Fibroblast of lung (primary cell): ENCODE data around the gene RANBP10.

ENCODE experiments used
- EZH2 ChIP-seq: IDR thresholded peaks from 2 replicates; pipeline ENCODE4 v1.5.1; 2012; ENCODE audit warnings: low read length, control low read depth, mild to moderate bottlenecking; ENCODE audit errors: missing control alignments
- TF ChIP-seq, protein P1 (sequence below), 2 donors: IDR thresholded peaks in 1 of 2; conservative IDR thresholded peaks in 1 of 2; 1 replicate in 1 of 2; 2 replicates in 1 of 2; pipeline ENCODE4 v1.5.1; 2011 to 2012; ENCODE audit warnings: low read length in 2 of 2, control low read depth in 1 of 2, inconsistent platforms in 1 of 2, low read depth in 1 of 2, mild to moderate bottlenecking in 1 of 2

DNA sequence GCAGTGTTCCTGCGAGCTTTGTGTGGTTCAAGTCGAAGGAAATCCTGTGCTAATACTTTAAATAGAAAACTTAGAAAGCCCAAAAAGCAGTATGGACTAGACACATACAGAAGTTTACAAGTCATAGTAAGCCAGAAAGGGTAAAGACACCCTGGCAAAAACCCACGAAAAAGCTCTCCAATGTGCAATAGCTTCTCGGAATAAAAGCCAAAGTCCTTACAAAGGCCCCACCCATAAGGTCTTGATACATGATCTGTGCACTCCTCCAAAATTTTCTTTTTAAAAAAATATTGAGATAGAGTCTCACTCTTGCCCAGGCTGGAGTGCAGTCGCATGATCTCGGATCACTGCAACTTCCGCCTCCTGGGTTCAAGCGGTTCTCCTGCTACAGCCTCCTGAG lies 129.4 kb downstream of the RANBP10 start:
- TF ChIP-seq, protein P1, sequence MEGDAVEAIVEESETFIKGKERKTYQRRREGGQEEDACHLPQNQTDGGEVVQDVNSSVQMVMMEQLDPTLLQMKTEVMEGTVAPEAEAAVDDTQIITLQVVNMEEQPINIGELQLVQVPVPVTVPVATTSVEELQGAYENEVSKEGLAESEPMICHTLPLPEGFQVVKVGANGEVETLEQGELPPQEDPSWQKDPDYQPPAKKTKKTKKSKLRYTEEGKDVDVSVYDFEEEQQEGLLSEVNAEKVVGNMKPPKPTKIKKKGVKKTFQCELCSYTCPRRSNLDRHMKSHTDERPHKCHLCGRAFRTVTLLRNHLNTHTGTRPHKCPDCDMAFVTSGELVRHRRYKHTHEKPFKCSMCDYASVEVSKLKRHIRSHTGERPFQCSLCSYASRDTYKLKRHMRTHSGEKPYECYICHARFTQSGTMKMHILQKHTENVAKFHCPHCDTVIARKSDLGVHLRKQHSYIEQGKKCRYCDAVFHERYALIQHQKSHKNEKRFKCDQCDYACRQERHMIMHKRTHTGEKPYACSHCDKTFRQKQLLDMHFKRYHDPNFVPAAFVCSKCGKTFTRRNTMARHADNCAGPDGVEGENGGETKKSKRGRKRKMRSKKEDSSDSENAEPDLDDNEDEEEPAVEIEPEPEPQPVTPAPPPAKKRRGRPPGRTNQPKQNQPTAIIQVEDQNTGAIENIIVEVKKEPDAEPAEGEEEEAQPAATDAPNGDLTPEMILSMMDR (conservative IDR thresholded peaks at IDR 0.05 in 1 of 2, IDR thresholded peaks at IDR 0.05 in 1 of 2; ENCODE audit: low read depth in 1 of 2, low read length in 2 of 2): no peak
- TF ChIP-seq EZH2: no peak
